NB4 (cell line): ENCODE results near the gene ADGRB3.

Source experiments
- DNase-seq: peaks from one replicate; pipeline ENCODE4 v3.0.0; 2010; ENCODE audit warnings: low read depth
- H3K4me3 ChIP-seq: one replicate; pipeline ENCODE4 v1.5.1; 2011; ENCODE audit warnings: mild to moderate bottlenecking, low read depth, low read length, moderate library complexity
- CTCF ChIP-seq: IDR thresholded peaks from one replicate; pipeline ENCODE4 v1.5.1; 2012; ENCODE audit warnings: low read depth, low read length
- MAX ChIP-seq: IDR thresholded peaks from 2 replicates; pipeline ENCODE4 v1.6.1; 2011; ENCODE audit warnings: low read depth, low read length
- MYC ChIP-seq: IDR thresholded peaks from 2 replicates; pipeline ENCODE4 v1.6.1; 2011; ENCODE audit warnings: low read depth, low read length
- POLR2A ChIP-seq: IDR thresholded peaks from 2 replicates; pipeline ENCODE4 v1.6.1; 2011; ENCODE audit warnings: mild to moderate bottlenecking; ENCODE audit not compliant: insufficient read length; ENCODE audit errors: extremely low read depth

The ADGRB3 gene

GRCh38 chr6:68704485-68704884 lies 69.4 kb downstream of the ADGRB3 start:
- H3K4me3 ChIP-seq = no peak overlapping the region
- DNase-seq = no peak
- no peak for TF ChIP-seq MAX
- no peak for TF ChIP-seq MYC
- TF ChIP-seq POLR2A = no peak
- no peak for TF ChIP-seq CTCF

GRCh38 chr6:68709091-68709490 lies 74.0 kb downstream of the ADGRB3 start:
- no peak overlapping the region for H3K4me3 ChIP-seq
- no peak for DNase-seq
- TF ChIP-seq POLR2A (no peak), MYC (no peak), CTCF (no peak), MAX (no peak)

- H3K4me3 ChIP-seq = no peak overlapping the region
- TF ChIP-seq MAX = no peak
- TF ChIP-seq CTCF = no peak
- TF ChIP-seq MYC = no peak
- no peak for TF ChIP-seq POLR2A
- DNase-seq = no peak
Measured at GRCh38 chr6:68709882-68710281, 74.8 kb downstream of the ADGRB3 start.

GRCh38 chr6:68710496-68710895 lies 75.4 kb downstream of the ADGRB3 start:
- no peak for DNase-seq
- no peak overlapping the region for H3K4me3 ChIP-seq
- TF ChIP-seq MAX = no peak
- no peak for TF ChIP-seq POLR2A
- no peak for TF ChIP-seq CTCF
- TF ChIP-seq MYC = no peak

- no peak overlapping the region for H3K4me3 ChIP-seq
- TF ChIP-seq POLR2A = no peak
- TF ChIP-seq CTCF = no peak
- no peak for TF ChIP-seq MYC
- no peak for TF ChIP-seq MAX
- no peak for DNase-seq
Measured at GRCh38 chr6:68710916-68711315, 75.8 kb downstream of the ADGRB3 start.

GRCh38 chr6:68711386-68712000 lies 76.4 kb downstream of the ADGRB3 start:
- no peak overlapping the region for H3K4me3 ChIP-seq
- no peak for TF ChIP-seq MAX
- no peak for TF ChIP-seq MYC
- no peak for TF ChIP-seq CTCF
- TF ChIP-seq POLR2A = no peak
- no peak for DNase-seq
